ENCODE data around the gene ATP1B3. TPM values are rescaled to one million over a fixed set of nuclear protein-coding genes. Genes with fewer than 3 reads are reported as not detected.
A peak's percentile ranks its signal among the peaks of the same experiment; 100 is the strongest.

Gene ATP1B3
- total and polyA plus RNA-seq, 2 of the 13 experiments (the other 11 are each of a cell fraction or from before 2014, with no cell fraction given): 84.3 to 93.6 TPM

- TF ChIP-seq HES4 (CRISPR knock-in tag; IDR thresholded peaks at IDR 0.05; ENCODE audit: borderline replicate concordance) (0 out of 2 replicates have a peak, but pooled peaks have one; percentile 30), ATF7-NPFF (CRISPR knock-in tag; IDR thresholded peaks at IDR 0.05; ENCODE audit: low read depth) (no peak), MXI1 (IDR thresholded peaks at IDR 0.05; ENCODE audit: borderline replicate concordance, low read depth, low read length) (peak; percentile 37; the same call in 1 of the 3 replicates), ASH2L (IDR thresholded peaks at IDR 0.05; ENCODE audit: insufficient read length, low read depth, low read length) (peak; percentile 62), ZNF709 (CRISPR knock-in tag; IDR thresholded peaks at IDR 0.05) (0 out of 2 replicates have a peak, but pooled peaks have one; percentile 7), ZNF776 (CRISPR knock-in tag; IDR thresholded peaks at IDR 0.05) (peak; percentile 55; the same call in 1 of the 2 replicates), SMARCE1 (IDR thresholded peaks at IDR 0.05; ENCODE audit: borderline replicate concordance) (no peak), AGO1 (IDR thresholded peaks at IDR 0.05; ENCODE audit: low read depth, low read length, poor library complexity, severe bottlenecking) (peak; percentile 44), BORCS8-MEF2B (CRISPR knock-in tag; IDR thresholded peaks at IDR 0.05) (no peak)
- TF ChIP-seq, protein P1, sequence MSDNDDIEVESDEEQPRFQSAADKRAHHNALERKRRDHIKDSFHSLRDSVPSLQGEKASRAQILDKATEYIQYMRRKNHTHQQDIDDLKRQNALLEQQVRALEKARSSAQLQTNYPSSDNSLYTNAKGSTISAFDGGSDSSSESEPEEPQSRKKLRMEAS (IDR thresholded peaks at IDR 0.05): peak; percentile 60; the same call in 1 of the 2 replicates
- TF ChIP-seq, protein P2, sequence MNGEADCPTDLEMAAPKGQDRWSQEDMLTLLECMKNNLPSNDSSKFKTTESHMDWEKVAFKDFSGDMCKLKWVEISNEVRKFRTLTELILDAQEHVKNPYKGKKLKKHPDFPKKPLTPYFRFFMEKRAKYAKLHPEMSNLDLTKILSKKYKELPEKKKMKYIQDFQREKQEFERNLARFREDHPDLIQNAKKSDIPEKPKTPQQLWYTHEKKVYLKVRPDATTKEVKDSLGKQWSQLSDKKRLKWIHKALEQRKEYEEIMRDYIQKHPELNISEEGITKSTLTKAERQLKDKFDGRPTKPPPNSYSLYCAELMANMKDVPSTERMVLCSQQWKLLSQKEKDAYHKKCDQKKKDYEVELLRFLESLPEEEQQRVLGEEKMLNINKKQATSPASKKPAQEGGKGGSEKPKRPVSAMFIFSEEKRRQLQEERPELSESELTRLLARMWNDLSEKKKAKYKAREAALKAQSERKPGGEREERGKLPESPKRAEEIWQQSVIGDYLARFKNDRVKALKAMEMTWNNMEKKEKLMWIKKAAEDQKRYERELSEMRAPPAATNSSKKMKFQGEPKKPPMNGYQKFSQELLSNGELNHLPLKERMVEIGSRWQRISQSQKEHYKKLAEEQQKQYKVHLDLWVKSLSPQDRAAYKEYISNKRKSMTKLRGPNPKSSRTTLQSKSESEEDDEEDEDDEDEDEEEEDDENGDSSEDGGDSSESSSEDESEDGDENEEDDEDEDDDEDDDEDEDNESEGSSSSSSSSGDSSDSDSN (CRISPR knock-in tag; IDR thresholded peaks at IDR 0.05): peak; percentile 82; the same call in 1 of the 2 replicates
Measured at GRCh38 chr3:141876891-141877621, 613 bp downstream of the ATP1B3 start (continued).

Data from HepG2 (cell line).